KOPT-K1 (cell line): ENCODE measurements around the gene NAA16.

ENCODE experiments used
- H3K27ac ChIP-seq: fragments of 200-600 bp; sonication (generic); 2 replicates; pipeline ENCODE4 v1.5.1; 2016; ENCODE audit warnings: antibody characterized with exemption, mild to moderate bottlenecking, low read depth, low read length; ENCODE audit not compliant: poor library complexity, severe bottlenecking
- H3K36me3 ChIP-seq: fragments of 200-600 bp; sonication (generic); 2 replicates; pipeline ENCODE4 v1.5.1; 2017; ENCODE audit warnings: antibody characterized with exemption, mild to moderate bottlenecking, low read length, moderate library complexity; ENCODE audit not compliant: insufficient read depth
- H3K9me3 ChIP-seq: fragments of 200-600 bp; sonication (generic); 2 replicates; pipeline ENCODE4 v1.5.1; 2017; ENCODE audit warnings: antibody characterized with exemption, low read length, mild to moderate bottlenecking; ENCODE audit not compliant: insufficient read depth, poor library complexity, severe bottlenecking

The NAA16 gene

GRCh38 chr13:41361491-41361890, 50.4 kb downstream of the NAA16 start:
- H3K36me3 ChIP-seq: peaks cover 93% of the 10 kb centered on the region
- H3K9me3 ChIP-seq: no peaks in the 10 kb centered on the region
- H3K27ac ChIP-seq: no peak overlapping the region

- Histone ChIP-seq H3K27ac (no peak overlapping the region), H3K9me3 (no peaks in the 10 kb centered on the region), H3K36me3 (peaks cover 100% of the 10 kb centered on the region)
These were observed 53.0 kb downstream of the NAA16 start for GRCh38 chr13:41364043-41364442.

GRCh38 chr13:41365631-41366030, 54.6 kb downstream of the NAA16 start:
- no peak overlapping the region for H3K27ac ChIP-seq
- peaks cover 100% of the 10 kb centered on the region for H3K36me3 ChIP-seq
- H3K9me3 ChIP-seq: no peaks in the 10 kb centered on the region

DNA sequence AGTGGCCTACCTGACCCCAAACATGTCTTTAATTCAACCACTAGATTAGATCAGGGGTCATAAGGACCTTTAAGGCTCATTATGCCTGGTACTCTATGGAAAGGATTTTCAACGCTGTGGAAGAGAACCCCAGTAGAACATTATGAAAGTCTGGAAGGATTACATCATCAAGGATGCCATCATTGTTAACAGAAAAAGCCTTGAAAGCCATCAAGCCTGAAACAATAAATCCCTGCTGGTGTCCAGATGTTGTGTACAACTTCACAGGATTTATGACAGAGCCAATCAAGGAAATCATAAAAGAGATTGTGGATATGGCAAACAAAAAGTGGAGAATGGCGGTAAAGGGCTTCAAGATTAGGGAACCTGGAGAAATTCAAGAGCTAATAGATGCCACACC, 59.7 kb downstream of the NAA16 start:
- Histone ChIP-seq H3K9me3 (no peaks in the 10 kb centered on the region), H3K27ac (no peak overlapping the region), H3K36me3 (peaks cover 99% of the 10 kb centered on the region)

GRCh38 chr13:41377446-41377845, 66.4 kb downstream of the NAA16 start:
- Histone ChIP-seq H3K36me3 (peaks cover 58% of the 10 kb centered on the region), H3K27ac (no peak overlapping the region)

DNA sequence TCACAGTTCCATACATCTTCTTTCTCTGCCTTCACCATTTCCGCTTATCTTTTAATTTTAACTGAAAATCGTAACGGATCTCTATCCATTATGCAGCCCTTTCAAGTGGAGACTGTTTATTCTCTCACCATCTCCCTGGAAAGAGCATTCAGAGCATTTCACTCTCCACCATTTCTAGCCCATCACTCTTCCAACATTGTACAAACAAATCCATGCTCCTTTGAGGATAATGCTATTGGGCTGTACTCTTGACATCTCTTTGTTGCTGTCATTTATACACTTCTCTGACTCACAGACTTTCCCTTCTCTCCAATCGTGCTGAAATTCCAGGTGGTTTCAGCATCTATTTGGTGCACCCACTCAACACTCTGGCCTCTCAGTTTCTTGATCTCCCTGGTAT, 71.4 kb downstream of the NAA16 start:
- Histone ChIP-seq H3K9me3 (no peaks in the 10 kb centered on the region), H3K36me3 (peaks cover 9% of the 10 kb centered on the region), H3K27ac (no peak overlapping the region)

More at GRCh38 chr13:41377446-41377845, 66.4 kb downstream of the NAA16 start:
- H3K9me3 ChIP-seq: no peaks in the 10 kb centered on the region

GRCh38 chr13:41383386-41383785, 72.3 kb downstream of the NAA16 start:
- no peak overlapping the region for H3K27ac ChIP-seq
- H3K9me3 ChIP-seq: no peaks in the 10 kb centered on the region
- H3K36me3 ChIP-seq: no peaks in the 10 kb centered on the region

GRCh38 chr13:41384749-41385503, 73.9 kb downstream of the NAA16 start:
- H3K36me3 ChIP-seq: no peaks in the 10 kb centered on the region
- H3K27ac ChIP-seq: no peak overlapping the region
- no peaks in the 10 kb centered on the region for H3K9me3 ChIP-seq

DNA sequence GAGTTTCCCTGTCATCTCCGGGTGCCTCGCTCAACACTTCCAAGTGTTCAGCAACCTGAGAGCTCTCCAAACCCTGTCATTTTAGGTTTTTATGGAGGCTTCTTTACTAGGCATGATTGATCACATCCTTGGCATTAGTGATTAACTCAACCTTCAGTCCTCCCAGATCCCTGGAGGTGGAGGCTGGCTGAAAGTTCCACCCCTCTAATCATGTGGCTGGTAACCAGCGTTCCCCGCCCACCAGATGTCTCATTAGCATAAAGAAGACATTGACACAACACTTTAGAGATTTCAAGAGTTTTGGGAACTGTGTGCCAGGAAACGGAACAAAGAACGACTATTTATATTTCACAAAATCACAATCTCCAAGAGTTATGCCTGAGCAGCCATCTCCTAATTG, 75.1 kb downstream of the NAA16 start:
- Histone ChIP-seq H3K36me3 (no peaks in the 10 kb centered on the region), H3K9me3 (no peaks in the 10 kb centered on the region), H3K27ac (no peak overlapping the region)

- no peaks in the 10 kb centered on the region for H3K36me3 ChIP-seq
- no peak overlapping the region for H3K27ac ChIP-seq
- H3K9me3 ChIP-seq: no peaks in the 10 kb centered on the region
These were observed 76.5 kb downstream of the NAA16 start for GRCh38 chr13:41387576-41387975.

GRCh38 chr13:41388143-41388881, 77.2 kb downstream of the NAA16 start:
- H3K9me3 ChIP-seq: no peaks in the 10 kb centered on the region
- H3K36me3 ChIP-seq: no peaks in the 10 kb centered on the region
- H3K27ac ChIP-seq: no peak overlapping the region

DNA sequence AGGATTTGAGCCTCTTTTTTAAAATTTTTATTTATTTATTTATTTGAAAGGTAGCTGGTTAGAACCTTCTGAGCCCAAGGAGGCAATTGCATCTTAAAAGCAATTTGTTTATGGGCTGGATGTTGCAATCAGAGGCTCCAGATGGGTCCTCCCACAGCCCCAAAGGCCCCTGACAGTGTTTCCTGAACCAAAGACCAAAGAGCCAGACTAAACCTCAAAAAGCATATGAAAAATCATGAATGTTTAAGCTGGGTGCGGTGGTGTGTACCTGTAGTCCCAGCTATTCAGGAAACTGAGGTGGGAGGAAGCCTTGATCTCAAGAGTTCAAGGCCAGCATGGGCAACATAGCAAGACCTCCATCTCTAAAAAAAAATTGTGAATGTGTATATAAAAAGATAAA, 78.5 kb downstream of the NAA16 start:
- no peak overlapping the region for H3K27ac ChIP-seq
- H3K36me3 ChIP-seq: no peaks in the 10 kb centered on the region
- H3K9me3 ChIP-seq: no peaks in the 10 kb centered on the region

GRCh38 chr13:41394166-41394565, 83.1 kb downstream of the NAA16 start:
- H3K9me3 ChIP-seq: no peaks in the 10 kb centered on the region
- H3K27ac ChIP-seq: no peak overlapping the region
- no peaks in the 10 kb centered on the region for H3K36me3 ChIP-seq

DNA sequence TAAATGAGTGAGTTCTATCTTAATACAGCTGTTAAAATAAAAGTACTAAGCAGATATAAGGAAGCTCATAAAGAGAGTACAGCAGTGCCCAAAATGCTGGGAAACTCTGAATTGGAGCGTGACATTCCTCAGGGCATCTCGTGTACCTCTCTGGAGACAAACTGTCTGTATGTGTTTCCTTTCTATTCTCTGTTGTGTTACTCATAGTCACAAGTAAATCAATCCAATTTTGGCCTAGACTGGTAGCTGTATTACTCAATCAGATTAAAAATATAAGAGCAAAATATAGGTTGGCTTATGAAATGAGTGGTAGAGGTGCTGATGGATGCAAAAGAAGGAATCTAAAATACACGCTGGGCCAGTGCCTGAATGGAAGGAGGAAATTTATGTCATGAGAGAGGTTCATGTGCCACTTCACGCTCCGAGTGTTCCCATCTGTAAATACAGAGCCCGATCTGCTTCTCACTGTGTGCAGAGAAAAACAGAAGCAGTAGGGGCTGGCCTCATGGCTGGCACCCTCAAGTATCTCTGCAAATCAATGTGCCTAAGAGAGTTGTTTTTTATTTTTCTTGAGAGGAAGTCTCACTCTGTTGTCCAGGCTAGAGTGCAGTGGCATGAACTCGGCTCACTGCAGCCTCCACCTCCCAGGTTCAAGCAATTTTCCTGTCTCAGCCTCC, 87.6 kb downstream of the NAA16 start:
- H3K36me3 ChIP-seq: no peaks in the 10 kb centered on the region
- H3K27ac ChIP-seq: no peak overlapping the region
- no peaks in the 10 kb centered on the region for H3K9me3 ChIP-seq

DNA sequence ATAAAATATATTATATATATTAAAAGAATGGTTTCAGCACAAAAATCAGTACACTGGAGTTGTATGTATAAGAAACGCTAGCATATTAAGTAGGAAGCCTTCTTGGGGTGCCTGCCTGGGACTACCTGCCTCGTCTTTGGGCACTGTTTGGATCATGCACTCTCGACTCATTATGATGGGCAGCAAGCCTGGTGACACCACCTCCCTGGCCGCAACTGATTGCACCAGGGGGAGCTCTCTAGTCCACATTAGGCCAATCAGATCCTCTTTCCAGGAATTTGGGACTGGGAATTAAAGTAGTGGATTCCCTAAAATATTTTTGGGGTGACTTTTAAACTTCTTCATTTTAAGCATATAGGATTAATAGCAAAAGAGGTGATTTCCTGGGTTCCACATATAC, 90.3 kb downstream of the NAA16 start:
- Histone ChIP-seq H3K36me3 (no peaks in the 10 kb centered on the region), H3K27ac (no peak overlapping the region), H3K9me3 (no peaks in the 10 kb centered on the region)
